CD8-positive, alpha-beta memory T cell (primary cell): ENCODE data around the gene ETFDH. TPM values are rescaled to one million over a fixed set of nuclear protein-coding genes. Genes with fewer than 3 reads are reported as not detected.
"Not testable (repeated sequence)": the region's sequence is repeated elsewhere in the genome, so short reads cannot be mapped to it uniquely, and the experiment has no call there.

Source experiments
- CTCF ChIA-PET: fragments of 350-600 bp; sonication (Branson Sonifier 250); formaldehyde crosslinking; loops from one replicate; lab custom pipeline; 2021; ENCODE audit warnings: antibody characterized with exemption; lab: Charles Lee
- POLR2A ChIA-PET: fragments of 350-600 bp; sonication (Branson Sonifier 250); formaldehyde crosslinking; loops from one replicate; lab custom pipeline; 2021; ENCODE audit warnings: antibody characterized with exemption; lab: Charles Lee
- DNase-seq, 5 donors: peaks; one replicate each; pipeline versions ENCODE4 v3.0.0 to v3.0.0-alpha.2; 2020 to 2022; ENCODE audit warnings: mixed read lengths in 1 of 5
- H3K27ac ChIP-seq: one replicate; pipeline ENCODE4 v1.7.0; 2013; ENCODE audit warnings: low read depth, mild to moderate bottlenecking, low read length, moderate library complexity
- H3K27me3 ChIP-seq: 2 replicates; pipeline ENCODE4 v1.7.0; 2013; ENCODE audit warnings: low read length, mild to moderate bottlenecking; ENCODE audit not compliant: insufficient read depth, poor library complexity, severe bottlenecking
- H3K36me3 ChIP-seq: 2 replicates; pipeline ENCODE4 v1.7.0; 2013; ENCODE audit warnings: mild to moderate bottlenecking, low read length, moderate library complexity; ENCODE audit not compliant: insufficient read depth
- H3K4me1 ChIP-seq: 2 replicates; pipeline ENCODE4 v1.7.0; 2013; ENCODE audit warnings: mild to moderate bottlenecking, low read length, moderate library complexity; ENCODE audit not compliant: insufficient read depth
- H3K4me3 ChIP-seq: 2 replicates; pipeline ENCODE4 v1.7.0; 2013; ENCODE audit warnings: mild to moderate bottlenecking, low read length
- H3K9me3 ChIP-seq: 2 replicates; pipeline ENCODE4 v1.7.0; 2013; ENCODE audit warnings: mild to moderate bottlenecking, low read length
- H3K27ac Mint-ChIP-seq, 8 donors: one replicate each; pipeline ENCODE4 v1.8.0; 2020 to 2021; ENCODE audit warnings: mixed read lengths in 8 of 8, mild to moderate bottlenecking in 6 of 8, inconsistent platforms in 3 of 8, moderate library complexity in 3 of 8
- H3K27me3 Mint-ChIP-seq, 2 donors: one replicate each; pipeline ENCODE4 v1.8.0; 2020 to 2021; ENCODE audit warnings: mixed read lengths in 2 of 2, mild to moderate bottlenecking in 1 of 2, moderate library complexity in 1 of 2
- H3K36me3 Mint-ChIP-seq, 3 donors: one replicate each; pipeline ENCODE4 v1.8.0; 2020 to 2021; ENCODE audit warnings: mixed read lengths in 3 of 3, inconsistent platforms in 1 of 3, mild to moderate bottlenecking in 1 of 3
- H3K4me1 Mint-ChIP-seq, 3 donors: one replicate each; pipeline ENCODE4 v1.8.0; 2020 to 2021; ENCODE audit warnings: mixed read lengths in 3 of 3, inconsistent platforms in 1 of 3, mild to moderate bottlenecking in 1 of 3
- H3K4me3 Mint-ChIP-seq, 7 donors: one replicate each; pipeline ENCODE4 v1.8.0; 2020 to 2021; ENCODE audit warnings: mixed read lengths in 7 of 7, mild to moderate bottlenecking in 6 of 7, moderate library complexity in 4 of 7, inconsistent platforms in 2 of 7
- H3K9me3 Mint-ChIP-seq, 5 donors: one replicate each; pipeline ENCODE4 v1.8.0; 2020 to 2022; ENCODE audit warnings: mixed read lengths in 5 of 5, mild to moderate bottlenecking in 3 of 5, moderate library complexity in 2 of 5, inconsistent platforms in 1 of 5
- polyA plus RNA-seq: library from polyadenylated mRNA; unstranded; fragments of 300-500 nt; fragmentation: Illumina TruSeq; gene quantifications from one replicate; pipeline ENCODE4 v1.2.3, GENCODE V29; 2021
- total RNA-seq, 2 experiments: library from RNA; stranded (reverse); gene quantifications; one replicate each; pipeline ENCODE4 v1.2.3, GENCODE V29; 2021

Gene ETFDH
- total and polyA plus RNA-seq, 3 experiments from 2014 or later = 4.4 to 22.1 (median 21.9) TPM

GRCh38 chr4:158688813-158689212 lies 16.7 kb downstream of the ETFDH start:
- H3K9me3 ChIP-seq = no peaks in the 10 kb centered on the region
- no peak overlapping the region for H3K27ac Mint-ChIP-seq
- ChIA-PET POLR2A (no interaction called here), CTCF (no interaction called here)
- H3K4me1 ChIP-seq = no peaks in the 10 kb centered on the region
- no peak overlapping the region for H3K27ac ChIP-seq
- DNase-seq = no peak
- no peaks in the 10 kb centered on the region for H3K4me1 Mint-ChIP-seq
- H3K36me3 Mint-ChIP-seq = peaks cover 0 to 30% (median 17%) of the 10 kb centered on the region in 3 donors
- H3K36me3 ChIP-seq = peaks cover 3% of the 10 kb centered on the region
- H3K4me3 Mint-ChIP-seq = no peak overlapping the region
- H3K9me3 Mint-ChIP-seq = no peaks in the 10 kb centered on the region
- H3K27me3 ChIP-seq = no peaks in the 10 kb centered on the region
- no peaks in the 10 kb centered on the region for H3K27me3 Mint-ChIP-seq
- no peak overlapping the region for H3K4me3 ChIP-seq

GRCh38 chr4:158704274-158704673 lies 32.2 kb downstream of the ETFDH start:
- Histone ChIP-seq H3K36me3 (no peaks in the 10 kb centered on the region), H3K27me3 (no peaks in the 10 kb centered on the region), H3K4me3 (no peak overlapping the region), H3K4me1 (no peaks in the 10 kb centered on the region), H3K9me3 (no peaks in the 10 kb centered on the region), H3K27ac (no peak overlapping the region)
- Mint-ChIP-seq H3K27ac (peak overlapping the region in 3 of 8 donors; percentile 25 to 36 (median 26)), H3K27me3 (no peaks in the 10 kb centered on the region), H3K9me3 (no peaks in the 10 kb centered on the region), H3K4me1 (no peaks in the 10 kb centered on the region), H3K36me3 (peaks cover 4 to 55% (median 14%) of the 10 kb centered on the region in 3 donors), H3K4me3 (peak overlapping the region in 1 of 7 donors; percentile 23)
- ChIA-PET CTCF (no interaction called here), POLR2A (no interaction called here)
- DNase-seq = no peak

GRCh38 chr4:158710814-158711213 lies 38.7 kb downstream of the ETFDH start:
- Mint-ChIP-seq H3K9me3 (no peaks in the 10 kb centered on the region), H3K27ac (peak overlapping the region in 1 of 8 donors; percentile 50), H3K4me3 (no peak overlapping the region), H3K27me3 (no peaks in the 10 kb centered on the region), H3K36me3 (peaks cover 11 to 87% (median 32%) of the 10 kb centered on the region in 3 donors), H3K4me1 (peaks cover 0 to 2% (median 0%) of the 10 kb centered on the region in 3 donors)
- Histone ChIP-seq H3K27me3 (no peaks in the 10 kb centered on the region), H3K9me3 (no peaks in the 10 kb centered on the region), H3K4me1 (no peaks in the 10 kb centered on the region), H3K36me3 (peaks cover 22% of the 10 kb centered on the region), H3K27ac (no peak overlapping the region), H3K4me3 (no peak overlapping the region)
- no peak for DNase-seq
- POLR2A ChIA-PET = no interaction called here
- CTCF ChIA-PET = interaction anchor here (1.1 to 1.2 kb wide), 2 partner anchors 14 to 59 kb away, joined by 3 read pairs; no protein-coding TSS in a partner anchor

- H3K9me3 Mint-ChIP-seq, H3K4me1 ChIP-seq, H3K27ac Mint-ChIP-seq, CTCF ChIA-PET, H3K27me3 Mint-ChIP-seq, DNase-seq, POLR2A ChIA-PET, H3K27ac ChIP-seq, H3K4me3 Mint-ChIP-seq, H3K9me3 ChIP-seq, H3K27me3 ChIP-seq, H3K4me1 Mint-ChIP-seq, H3K4me3 ChIP-seq: not testable (repeated sequence)
- H3K36me3 ChIP-seq = peaks cover 34% of the 10 kb centered on the region
- H3K36me3 Mint-ChIP-seq = peaks cover 7 to 87% (median 35%) of the 10 kb centered on the region in 3 donors
These were observed 40.5 kb downstream of the ETFDH start for GRCh38 chr4:158712622-158713021.

GRCh38 chr4:158714937-158715336 lies 42.8 kb downstream of the ETFDH start:
- Histone ChIP-seq H3K27ac (no peak overlapping the region), H3K27me3 (no peaks in the 10 kb centered on the region), H3K4me3 (no peak overlapping the region), H3K9me3 (no peaks in the 10 kb centered on the region), H3K4me1 (no peaks in the 10 kb centered on the region), H3K36me3 (peaks cover 31% of the 10 kb centered on the region)
- Mint-ChIP-seq H3K9me3 (no peaks in the 10 kb centered on the region), H3K27ac (no peak overlapping the region), H3K4me1 (peaks cover 9 to 16% (median 14%) of the 10 kb centered on the region in 3 donors), H3K27me3 (no peaks in the 10 kb centered on the region), H3K4me3 (no peak overlapping the region), H3K36me3 (peaks cover 3 to 93% (median 38%) of the 10 kb centered on the region in 3 donors)
- ChIA-PET POLR2A (no interaction called here), CTCF (no interaction called here)
- no peak for DNase-seq

GRCh38 chr4:158715802-158716201 lies 43.7 kb downstream of the ETFDH start:
- Histone ChIP-seq H3K9me3 (no peaks in the 10 kb centered on the region), H3K27me3 (no peaks in the 10 kb centered on the region), H3K4me1 (no peaks in the 10 kb centered on the region), H3K27ac (no peak overlapping the region), H3K4me3 (no peak overlapping the region), H3K36me3 (peaks cover 26% of the 10 kb centered on the region)
- CTCF ChIA-PET = interaction anchor here (0.6 kb wide), 1 partner anchor 159 kb away, joined by 3 read pairs; no protein-coding TSS in a partner anchor
- peak overlapping the region in 1 of 8 donors; percentile 7 for H3K27ac Mint-ChIP-seq
- H3K36me3 Mint-ChIP-seq = peaks cover 3 to 91% (median 35%) of the 10 kb centered on the region in 3 donors
- H3K27me3 Mint-ChIP-seq = no peaks in the 10 kb centered on the region
- H3K4me1 Mint-ChIP-seq = peaks cover 13 to 19% (median 15%) of the 10 kb centered on the region in 3 donors
- POLR2A ChIA-PET = no interaction called here
- H3K4me3 Mint-ChIP-seq = no peak overlapping the region
- H3K9me3 Mint-ChIP-seq = no peaks in the 10 kb centered on the region
- no peak for DNase-seq

- Histone ChIP-seq H3K36me3 (peaks cover 9% of the 10 kb centered on the region), H3K9me3 (no peaks in the 10 kb centered on the region), H3K27me3 (no peaks in the 10 kb centered on the region), H3K27ac (peak overlapping the region; percentile 91), H3K4me3 (no peak overlapping the region), H3K4me1 (peaks cover 16% of the 10 kb centered on the region)
- Mint-ChIP-seq H3K4me1 (peaks cover 38 to 47% (median 47%) of the 10 kb centered on the region in 3 donors), H3K36me3 (peaks cover 0 to 63% (median 18%) of the 10 kb centered on the region in 3 donors), H3K9me3 (no peaks in the 10 kb centered on the region), H3K4me3 (peak overlapping the region; percentile 94 to 100 (median 97)), H3K27ac (peak overlapping the region; percentile 76 to 100 (median 98)), H3K27me3 (peaks cover 0 to 7% of the 10 kb centered on the region in 2 donors)
- CTCF ChIA-PET = no interaction called here
- POLR2A ChIA-PET = no interaction called here
- no peak for DNase-seq
These were observed 49.6 kb downstream of the ETFDH start for GRCh38 chr4:158721680-158722079.

- Mint-ChIP-seq H3K27me3 (peaks cover 3 to 13% of the 10 kb centered on the region in 2 donors), H3K36me3 (peaks cover 0 to 56% (median 15%) of the 10 kb centered on the region in 3 donors), H3K27ac (peak overlapping the region; percentile 95 to 100 (median 98)), H3K4me3 (peak overlapping the region; percentile 94 to 100 (median 97)), H3K4me1 (peaks cover 38 to 47% (median 47%) of the 10 kb centered on the region in 3 donors), H3K9me3 (no peaks in the 10 kb centered on the region)
- Histone ChIP-seq H3K9me3 (no peaks in the 10 kb centered on the region), H3K36me3 (peaks cover 5% of the 10 kb centered on the region), H3K4me3 (peak overlapping the region; percentile 95), H3K27ac (peak overlapping the region; percentile 91), H3K27me3 (no peaks in the 10 kb centered on the region), H3K4me1 (peaks cover 16% of the 10 kb centered on the region)
- DNase-seq = peak in 1 of 5 donors; percentile 15
- ChIA-PET POLR2A (no interaction called here), CTCF (no interaction called here)
These were observed 50.3 kb downstream of the ETFDH start for GRCh38 chr4:158722291-158722916.
